Fibroblast of peridontal ligament (primary cell): ENCODE measurements around the gene CCDC91.
"Not testable (repeated sequence)": the region's sequence is repeated elsewhere in the genome, so short reads cannot be mapped to it uniquely, and the experiment has no call there.

ENCODE experiments used
- DNase-seq: peaks from one replicate; pipeline ENCODE4 v3.0.0-alpha.2; 2010; ENCODE audit errors: extremely low read depth

The CCDC91 gene

DNA sequence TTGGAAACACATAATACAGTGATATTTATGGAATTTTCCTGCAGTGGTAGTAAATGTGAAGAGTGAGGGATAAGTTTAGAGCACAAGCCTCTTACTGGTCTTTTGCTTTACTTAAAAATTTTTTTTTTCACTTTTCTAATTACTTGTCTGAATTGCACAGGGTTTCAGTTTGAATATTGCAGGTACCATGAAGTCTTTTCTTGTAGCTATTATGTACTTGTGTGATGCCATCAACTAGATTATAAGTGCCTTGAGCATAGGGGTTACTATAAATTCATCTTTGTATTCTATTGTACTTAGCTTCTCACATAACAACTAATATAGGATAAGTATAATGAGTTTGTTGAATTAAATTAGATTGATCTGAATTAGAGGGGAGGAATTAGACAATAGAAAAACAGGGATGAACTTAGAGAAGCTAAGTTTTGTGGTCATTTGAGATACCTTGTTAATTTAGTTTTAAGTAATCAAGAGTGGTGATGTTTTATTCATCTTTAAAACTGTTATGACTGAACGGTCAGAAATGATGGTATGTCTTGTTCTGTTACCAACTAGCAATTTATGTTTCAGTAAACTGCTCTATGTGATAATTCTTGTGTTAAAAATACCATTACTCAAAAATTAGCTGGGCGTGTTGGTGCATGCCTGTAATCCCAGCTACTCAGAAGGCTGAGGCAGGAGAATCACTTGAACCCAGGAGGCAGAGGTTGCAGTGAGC, 42.1 kb downstream of the CCDC91 start:
- DNase-seq: no peak

DNA sequence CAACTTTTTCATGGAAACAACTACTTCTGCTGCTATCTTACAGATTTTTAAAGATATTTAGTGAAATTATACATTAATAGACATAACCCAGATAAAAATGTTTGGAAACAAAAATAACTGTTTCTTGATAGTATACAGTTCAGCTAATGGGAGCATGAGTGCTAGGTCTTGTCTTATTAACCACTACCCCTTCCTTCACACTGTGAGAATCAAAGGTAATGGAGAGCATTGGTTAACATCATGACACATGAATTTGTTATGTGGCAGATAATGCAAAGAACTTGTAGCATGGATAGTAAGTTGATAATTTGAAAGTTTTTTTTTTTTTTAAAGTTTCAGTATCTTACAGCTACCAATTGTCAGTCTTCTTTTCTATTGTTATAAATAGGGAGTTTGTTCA, 44.2 kb downstream of the CCDC91 start:
- DNase-seq: no peak

DNA sequence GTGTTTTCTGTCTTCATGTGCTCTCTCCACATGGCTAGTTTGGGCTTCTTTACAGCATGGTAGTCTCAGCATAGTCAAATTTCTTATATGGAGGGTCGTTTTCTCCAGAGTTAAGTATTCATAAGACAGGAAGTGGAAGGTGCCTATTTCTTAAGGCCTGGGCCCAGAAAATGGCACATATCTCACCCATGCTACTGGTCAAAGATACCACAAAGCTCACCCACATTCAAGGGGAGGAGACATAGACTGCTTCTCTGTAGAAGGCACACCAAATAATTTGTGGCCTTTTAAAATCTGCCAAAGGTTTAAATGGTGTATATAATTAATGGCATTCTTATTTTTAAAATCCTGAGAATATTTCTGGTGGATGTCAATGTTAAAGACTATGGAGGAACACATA, 44.8 kb downstream of the CCDC91 start:
- no peak for DNase-seq

- DNase-seq: no peak
These were observed 45.7 kb downstream of the CCDC91 start for GRCh38 chr12:28235985-28236384.

DNA sequence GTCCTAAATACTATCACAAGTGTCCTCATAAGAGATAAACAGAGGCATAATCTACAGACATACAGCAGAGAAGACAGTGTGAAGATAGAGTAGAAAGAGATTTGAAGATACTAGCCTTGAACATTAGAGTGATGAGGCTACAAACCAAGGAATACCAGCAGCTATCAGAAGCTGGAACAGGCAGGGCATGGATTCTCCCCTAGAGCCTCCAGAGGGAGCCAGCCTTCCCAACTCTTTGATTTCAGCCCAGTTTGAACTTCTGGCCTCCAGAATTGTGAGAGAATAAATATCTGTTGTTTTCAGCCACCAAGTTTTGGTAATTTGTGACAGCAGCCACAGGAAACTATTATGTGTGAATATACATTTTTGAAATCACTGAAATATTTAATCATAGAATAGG, 47.2 kb downstream of the CCDC91 start:
- DNase-seq: no peak

DNA sequence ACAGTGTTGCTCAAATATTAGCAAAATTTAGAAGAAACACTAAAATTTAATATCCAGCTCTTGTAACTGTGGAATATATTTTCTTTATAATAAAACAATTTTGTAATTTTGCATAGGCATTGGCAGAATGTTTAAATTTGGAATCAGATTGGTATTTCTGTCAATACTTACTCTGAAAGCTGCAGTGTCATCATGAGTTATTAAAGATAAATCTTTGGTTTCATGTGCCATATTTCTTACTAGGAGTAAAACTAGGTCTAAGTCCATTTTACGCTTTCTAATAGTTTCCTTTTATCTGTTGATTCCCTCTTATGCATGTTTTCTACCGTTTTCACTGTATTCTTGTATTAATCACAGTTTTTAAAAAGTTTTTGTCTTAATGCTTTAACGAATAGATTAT, 49.7 kb downstream of the CCDC91 start:
- DNase-seq: no peak

DNA sequence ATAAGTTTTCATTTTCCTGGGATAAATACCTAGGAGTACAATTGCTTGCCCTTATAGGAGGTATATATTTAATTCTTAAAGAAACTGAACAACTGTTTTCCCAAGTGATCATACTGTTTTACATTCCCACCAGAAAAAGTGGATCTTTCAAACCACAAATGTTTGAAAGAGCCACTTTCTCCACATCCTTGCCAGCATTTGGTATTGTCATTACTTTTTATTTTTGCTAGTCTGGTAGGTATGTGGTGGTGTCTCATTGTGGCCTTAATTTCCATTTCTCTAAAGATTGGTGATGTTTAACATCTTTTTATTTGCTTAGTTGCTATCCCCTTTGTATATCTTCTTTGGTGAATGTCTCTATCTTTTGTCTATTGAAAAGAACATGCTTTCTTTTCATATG, 50.6 kb downstream of the CCDC91 start:
- no peak for DNase-seq

DNA sequence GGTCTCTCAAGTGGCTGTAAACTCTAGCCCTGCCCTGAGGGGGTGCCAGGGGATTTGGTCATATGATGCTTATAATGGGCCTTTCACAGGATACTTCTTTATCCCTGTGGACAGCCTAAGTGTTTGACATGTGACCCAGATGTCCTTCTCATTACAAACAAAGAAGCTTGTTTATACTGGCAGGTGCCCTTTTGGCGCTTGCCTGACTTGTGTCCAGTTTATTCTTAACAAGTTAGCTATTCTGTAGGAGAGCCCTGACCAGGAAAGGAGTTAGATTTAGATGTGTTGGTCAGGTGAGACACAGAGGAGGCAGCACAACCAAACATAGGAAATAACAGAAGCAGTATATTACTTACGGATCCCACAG, 51.9 kb downstream of the CCDC91 start:
- DNase-seq: no peak

DNA sequence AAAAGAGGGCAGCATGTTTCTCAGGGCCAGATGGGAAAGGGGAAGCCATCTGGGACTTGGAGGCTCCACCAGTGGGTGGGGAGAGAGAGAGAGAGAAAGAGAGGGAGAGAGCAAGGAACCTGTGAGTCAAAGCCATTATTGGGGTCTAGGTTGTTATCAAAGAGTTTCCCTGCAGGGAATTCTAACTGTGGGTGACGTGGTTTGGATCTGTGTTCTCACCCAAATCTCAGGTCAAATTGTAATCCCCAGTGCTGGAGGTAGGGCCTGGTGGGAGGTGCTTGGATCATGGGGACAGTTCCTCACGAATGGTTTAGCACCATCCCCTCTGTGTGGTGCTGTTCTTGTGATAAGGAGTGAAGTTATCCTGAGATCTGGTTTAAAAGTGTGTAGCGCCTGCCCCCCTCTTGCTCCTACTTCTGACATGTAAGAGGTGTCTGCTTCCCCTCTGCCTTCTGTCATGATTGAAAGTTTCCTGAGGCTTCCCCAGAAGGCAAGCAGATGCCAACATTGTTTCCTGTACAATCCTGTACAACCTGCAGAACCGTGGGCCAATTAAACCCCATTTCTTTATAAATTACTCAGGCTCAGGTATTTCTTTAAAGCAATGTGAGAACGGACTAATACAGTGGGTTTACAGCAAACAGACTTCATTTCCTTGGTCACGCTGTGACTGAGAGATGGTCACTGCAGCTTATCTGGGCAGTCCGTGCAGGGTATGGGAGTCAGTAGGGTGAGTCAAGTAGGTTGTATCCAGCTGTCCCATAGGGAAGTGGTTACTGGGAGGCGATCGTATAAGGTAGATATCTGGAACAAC, 52.4 kb downstream of the CCDC91 start:
- DNase-seq: no peak

DNA sequence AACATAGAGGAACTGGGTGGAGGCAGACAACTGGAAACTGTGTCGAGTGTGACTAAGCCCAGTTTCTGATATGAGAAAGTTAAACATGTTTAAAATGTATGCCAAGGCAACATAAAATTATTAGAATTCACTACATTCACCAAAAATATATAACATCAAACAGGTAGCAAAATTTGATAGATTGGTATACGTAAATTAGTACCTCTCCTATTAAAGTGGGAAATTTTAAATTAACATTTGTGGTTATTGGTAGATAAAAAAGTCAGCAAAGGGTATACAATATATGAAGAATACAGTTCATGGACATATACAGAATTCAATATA, 53.0 kb downstream of the CCDC91 start:
- DNase-seq: no peak

DNA sequence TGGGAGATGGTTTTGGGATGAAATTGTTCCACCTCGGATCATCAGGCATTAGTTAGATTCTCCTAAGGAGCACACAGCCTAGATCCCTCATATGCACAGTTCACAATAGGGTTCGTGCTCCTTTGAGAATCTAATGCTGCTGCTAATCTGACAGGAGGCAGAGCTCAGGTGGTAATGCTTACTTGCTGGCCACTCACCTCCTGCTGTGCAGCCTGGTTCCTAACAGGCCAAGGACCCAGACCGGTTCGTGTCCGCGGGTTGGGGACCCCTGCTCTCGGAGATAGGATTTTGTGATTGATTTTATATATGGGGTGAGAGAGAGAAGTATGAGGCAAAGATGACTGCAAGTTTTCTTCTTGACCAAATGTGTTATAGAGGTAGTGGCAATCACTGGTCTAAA, 57.5 kb downstream of the CCDC91 start:
- no peak for DNase-seq

- peak; percentile 10 for DNase-seq
These were observed 58.4 kb downstream of the CCDC91 start for GRCh38 chr12:28248555-28249145.

- DNase-seq: peak; percentile 60
These were observed 62.9 kb downstream of the CCDC91 start for GRCh38 chr12:28253161-28253641.

DNA sequence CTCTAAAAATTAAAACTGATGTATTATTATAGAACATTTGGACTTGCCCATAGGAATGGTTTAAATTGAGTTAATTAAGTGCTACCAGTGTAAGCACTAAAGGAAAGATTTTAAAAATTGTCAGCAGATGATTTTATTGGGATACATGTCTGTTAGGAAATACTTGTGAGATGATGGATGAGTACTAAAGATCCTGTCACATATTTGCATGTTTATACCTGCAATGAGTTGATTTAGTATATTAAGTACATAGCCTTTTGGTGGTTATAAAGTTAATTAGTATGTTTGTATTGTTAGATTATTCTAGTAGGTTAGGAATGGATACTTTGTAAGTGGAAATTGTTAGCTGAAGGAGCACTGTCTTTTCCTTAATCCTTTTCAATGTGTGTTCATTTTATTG, 67.2 kb downstream of the CCDC91 start:
- DNase-seq: no peak

DNA sequence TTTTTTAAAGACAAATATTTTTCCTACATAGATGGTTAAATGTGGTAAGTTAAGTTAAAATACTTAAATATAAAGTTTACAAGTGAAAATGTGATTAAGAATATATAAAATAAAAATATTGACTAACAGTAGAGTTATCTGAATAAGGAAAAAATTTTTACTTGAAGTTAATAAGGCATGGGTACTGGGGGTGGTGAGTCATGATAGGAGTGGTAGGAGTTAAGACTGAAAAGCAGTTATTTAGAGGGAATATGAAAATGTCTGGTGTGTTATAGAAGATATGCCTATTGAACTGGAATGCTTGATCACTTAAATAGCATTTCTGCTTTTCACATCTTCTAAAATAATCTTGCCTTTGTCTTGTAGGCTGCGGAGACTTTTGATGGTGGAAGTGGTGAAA, 68.7 kb downstream of the CCDC91 start:
- DNase-seq: peak; percentile 41

- DNase-seq: no peak
These were observed 75.3 kb downstream of the CCDC91 start for GRCh38 chr12:28265435-28266042.

- DNase-seq: not testable (repeated sequence)
These were observed 77.8 kb downstream of the CCDC91 start for GRCh38 chr12:28267920-28268607.

DNA sequence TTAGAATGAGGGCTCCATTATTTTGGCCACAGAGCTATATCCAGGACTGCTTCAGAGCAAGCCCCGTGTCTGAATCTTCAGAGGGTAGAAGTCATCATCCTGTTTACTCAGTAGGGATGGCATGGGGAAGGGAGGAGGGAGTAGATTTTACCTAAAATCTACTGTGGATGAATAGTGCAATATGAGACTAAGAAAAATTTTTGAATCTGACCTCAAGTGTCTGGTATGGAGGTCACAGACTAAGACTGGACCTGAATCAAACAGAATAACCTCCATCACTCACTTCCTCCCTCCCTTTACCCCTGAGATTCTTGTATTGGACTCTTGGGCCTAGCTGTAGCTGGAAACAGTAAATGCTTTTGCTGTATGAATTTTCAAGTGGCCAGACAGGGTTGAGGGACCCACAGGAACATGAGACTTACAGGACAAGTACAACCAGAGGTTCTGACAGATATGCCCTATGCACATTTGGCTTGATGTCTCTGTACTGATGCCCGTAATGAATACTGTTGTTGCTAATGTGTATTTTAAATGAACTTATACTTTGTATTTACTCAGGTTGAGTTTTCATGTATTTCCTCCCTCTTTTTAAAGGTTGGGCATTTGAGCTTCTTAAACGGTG, 78.5 kb downstream of the CCDC91 start:
- DNase-seq: no peak

DNA sequence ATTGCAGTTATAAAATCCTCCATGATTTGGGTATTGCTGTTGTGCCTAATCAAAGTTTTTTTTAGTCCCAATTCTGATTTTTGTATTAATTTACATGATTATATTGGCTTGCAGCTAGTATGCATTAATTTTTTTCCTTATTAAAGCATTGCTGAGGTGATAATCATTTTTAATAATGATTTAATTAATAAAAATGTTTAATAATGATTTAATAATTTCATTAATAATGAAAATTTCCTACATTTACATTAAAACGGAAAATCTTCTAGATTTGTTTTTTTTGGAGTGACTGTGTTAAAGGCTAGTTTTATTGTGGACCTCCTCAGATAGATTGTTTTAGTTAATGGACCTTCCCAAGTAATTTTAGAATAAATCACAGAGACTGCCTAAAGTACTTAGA, 79.6 kb downstream of the CCDC91 start:
- DNase-seq: no peak

GRCh38 chr12:28278499-28278898, 88.2 kb downstream of the CCDC91 start:
- no peak for DNase-seq

DNA sequence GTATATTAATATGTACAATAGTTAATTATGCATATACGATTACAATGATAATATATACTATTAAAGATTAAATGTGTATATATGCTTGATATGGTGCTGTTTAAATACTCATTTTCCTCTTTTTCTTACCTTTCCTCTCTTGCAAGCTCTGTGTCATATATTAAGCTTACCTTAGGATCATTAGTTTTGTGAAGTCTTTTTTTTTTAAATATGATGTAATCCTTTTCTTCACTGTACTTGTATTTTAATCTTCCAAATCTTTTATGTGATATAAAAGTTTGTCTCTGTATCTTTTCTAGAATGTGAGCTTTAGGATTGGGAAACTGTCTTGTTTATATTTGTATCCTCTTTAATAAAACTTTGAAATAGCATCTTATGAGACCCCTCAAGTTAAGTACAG, 88.7 kb downstream of the CCDC91 start:
- DNase-seq: no peak

DNA sequence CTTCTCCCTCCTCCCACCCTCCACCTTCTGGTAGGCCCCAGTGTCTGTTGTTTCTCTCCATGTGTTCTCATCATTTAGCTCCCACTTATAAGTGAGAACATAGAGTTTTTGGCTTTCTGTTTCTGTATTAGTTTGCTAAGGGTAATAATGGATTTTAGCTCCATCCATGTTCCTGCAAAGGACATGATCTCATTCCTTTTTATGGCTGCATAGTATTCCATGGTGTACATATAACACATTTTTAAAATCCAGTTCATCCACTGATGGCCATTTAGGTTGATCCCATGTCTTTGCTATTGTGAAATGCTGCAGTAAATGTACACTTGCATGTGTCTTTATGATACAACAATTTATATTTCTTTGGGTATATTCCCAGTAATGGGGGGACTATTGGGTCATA, 96.1 kb downstream of the CCDC91 start:
- no peak for DNase-seq
